WTC11 (cell line): Measurements from ENCODE around the gene LAS1L. TPM values are rescaled to one million over a fixed set of nuclear protein-coding genes. Genes with fewer than 3 reads are reported as not detected.
"Not testable (repeated sequence)": the region's sequence is repeated elsewhere in the genome, so short reads cannot be mapped to it uniquely, and the experiment has no call there.

Experiments
- ATAC-seq: fragments of 200-7000 bp; cut with Tn5 transposase; 2 replicates; pipeline ENCODE4 v1.10.0; 2021; ENCODE audit warnings: mild to moderate bottlenecking, moderate library complexity
- CTCF ChIA-PET: fragments of 300-600 bp; sonication (Branson Sonifier 250); formaldehyde crosslinking; loops from one replicate; lab custom pipeline; 2021; ENCODE audit warnings: antibody characterized with exemption; lab: Charles Lee
- POLR2A ChIA-PET: fragments of 350-600 bp; sonication (Branson Sonifier 250); formaldehyde crosslinking; loops from one replicate; lab custom pipeline; 2021; ENCODE audit warnings: antibody characterized with exemption; lab: Charles Lee
- DNase-seq: peaks from one replicate; pipeline ENCODE4 v3.0.0; 2021; ENCODE audit warnings: low spot score
- H3K27ac Mint-ChIP-seq: 2 replicates; pipeline ENCODE4 v1.8.0; 2021; ENCODE audit warnings: mixed read lengths
- H3K27me3 Mint-ChIP-seq: 2 replicates; pipeline ENCODE4 v1.8.0; 2021; ENCODE audit warnings: low read depth, mild to moderate bottlenecking, moderate library complexity, mixed read lengths
- H3K36me3 Mint-ChIP-seq: 2 replicates; pipeline ENCODE4 v1.8.0; 2021; ENCODE audit warnings: mixed read lengths
- H3K4me1 Mint-ChIP-seq: 2 replicates; pipeline ENCODE4 v1.8.0; 2022; ENCODE audit warnings: mixed read lengths
- H3K4me3 Mint-ChIP-seq: 2 replicates; pipeline ENCODE4 v1.8.0; 2021; ENCODE audit warnings: mild to moderate bottlenecking, moderate library complexity, mixed read lengths
- H3K9me3 Mint-ChIP-seq: 2 replicates; pipeline ENCODE4 v1.8.0; 2021; ENCODE audit warnings: mixed read lengths
- ATF3 ChIP-seq: sonication (generic); formaldehyde crosslinking; conservative IDR thresholded peaks from 2 replicates; pipeline ENCODE4 v1.8.1; 2022; ENCODE audit warnings: mild to moderate bottlenecking, missing genetic modification reagents
- ATF6 ChIP-seq: sonication (generic); formaldehyde crosslinking; IDR thresholded peaks from 2 replicates; pipeline ENCODE4 v1.8.1; 2023; ENCODE audit warnings: mild to moderate bottlenecking, missing genetic modification reagents
- CBFB ChIP-seq: sonication (generic); formaldehyde crosslinking; IDR thresholded peaks from 2 replicates; pipeline ENCODE4 v1.8.1; 2022; ENCODE audit warnings: mild to moderate bottlenecking, low read depth, missing genetic modification reagents
- CREB1 ChIP-seq: sonication (generic); formaldehyde crosslinking; IDR thresholded peaks from 2 replicates; pipeline ENCODE4 v1.8.0; 2023; ENCODE audit warnings: mild to moderate bottlenecking, missing genetic modification reagents
- CTCF ChIP-seq: fragments of 200-600 bp; IDR thresholded peaks from 2 replicates; pipeline ENCODE4 v1.8.0; 2022; ENCODE audit warnings: antibody characterized with exemption
- ELF4 ChIP-seq: sonication (generic); formaldehyde crosslinking; IDR thresholded peaks from 2 replicates; pipeline ENCODE4 v1.8.1; 2022; ENCODE audit warnings: low read depth, mild to moderate bottlenecking, moderate library complexity, missing genetic modification reagents
- FOXJ3 ChIP-seq: sonication (generic); formaldehyde crosslinking; IDR thresholded peaks from 2 replicates; pipeline ENCODE4 v1.9.0; 2021; ENCODE audit warnings: missing genetic modification reagents, mild to moderate bottlenecking, borderline replicate concordance
- GABPB1 ChIP-seq: sonication (generic); formaldehyde crosslinking; IDR thresholded peaks from 2 replicates; pipeline ENCODE4 v1.8.1; 2023; ENCODE audit warnings: mild to moderate bottlenecking, missing genetic modification reagents
- GRHL2 ChIP-seq: fragments of 250-450 bp; sonication (Bioruptor Pico); IDR thresholded peaks from 2 replicates; pipeline ENCODE4 v1.8.0; 2022; ENCODE audit warnings: mild to moderate bottlenecking, moderate library complexity; ENCODE audit not compliant: insufficient replicate concordance, severe bottlenecking
- HMGA2 ChIP-seq: fragments of 250-450 bp; sonication (Bioruptor Pico); IDR thresholded peaks from 2 replicates; pipeline ENCODE4 v1.4.0; 2021; ENCODE audit warnings: mild to moderate bottlenecking, moderate library complexity
- IRF1 ChIP-seq: sonication (generic); formaldehyde crosslinking; IDR thresholded peaks from 2 replicates; pipeline ENCODE4 v1.8.0; 2023; ENCODE audit warnings: missing genetic modification reagents
- KAT7 ChIP-seq: sonication (generic); formaldehyde crosslinking; IDR thresholded peaks from 2 replicates; pipeline ENCODE4 v1.8.1; 2023; ENCODE audit warnings: missing genetic modification reagents, mild to moderate bottlenecking, borderline replicate concordance
- NR1H2 ChIP-seq: sonication (generic); formaldehyde crosslinking; IDR thresholded peaks from 2 replicates; pipeline ENCODE4 v1.9.0; 2021; ENCODE audit warnings: mild to moderate bottlenecking, moderate library complexity, missing genetic modification reagents
- OVOL2 ChIP-seq: fragments of 250-450 bp; sonication (Bioruptor Pico); IDR thresholded peaks from 2 replicates; pipeline ENCODE4 v1.9.0; 2021; ENCODE audit warnings: mild to moderate bottlenecking, borderline replicate concordance
- SMAD4 ChIP-seq: sonication (generic); formaldehyde crosslinking; IDR thresholded peaks from 2 replicates; pipeline ENCODE4 v1.8.0; 2022; ENCODE audit warnings: mild to moderate bottlenecking, missing genetic modification reagents
- TEAD1 ChIP-seq: sonication (generic); formaldehyde crosslinking; IDR thresholded peaks from 2 replicates; pipeline ENCODE4 v1.8.0; 2022; ENCODE audit warnings: mild to moderate bottlenecking, missing genetic modification reagents
- ZMAT4 ChIP-seq: fragments of 250-450 bp; sonication (Bioruptor Pico); IDR thresholded peaks from 2 replicates; pipeline ENCODE4 v1.9.0; 2021; ENCODE audit warnings: mild to moderate bottlenecking
- ZNF121 ChIP-seq: sonication (generic); formaldehyde crosslinking; IDR thresholded peaks from 2 replicates; pipeline ENCODE4 v1.8.0; 2023; ENCODE audit warnings: missing genetic modification reagents
- ZNF138 ChIP-seq: sonication (generic); formaldehyde crosslinking; conservative IDR thresholded peaks from 2 replicates; pipeline ENCODE4 v1.8.1; 2022; ENCODE audit warnings: mild to moderate bottlenecking, moderate library complexity, missing genetic modification reagents
- ZNF263 ChIP-seq: sonication (generic); formaldehyde crosslinking; IDR thresholded peaks from 2 replicates; pipeline ENCODE4 v1.8.1; 2022; ENCODE audit warnings: low read depth, mild to moderate bottlenecking, moderate library complexity, missing genetic modification reagents
- ZNF532 ChIP-seq: fragments of 250-450 bp; sonication (Bioruptor Pico); IDR thresholded peaks from 2 replicates; pipeline ENCODE4 v1.9.0; 2021; ENCODE audit warnings: mild to moderate bottlenecking, borderline replicate concordance
- ZNF671 ChIP-seq: fragments of 250-450 bp; sonication (Bioruptor Pico); IDR thresholded peaks from 2 replicates; pipeline ENCODE4 v1.8.0; 2021; ENCODE audit warnings: mild to moderate bottlenecking
- total RNA-seq: library from RNA; stranded (reverse); gene quantifications from 3 replicates; pipeline ENCODE4 v1.2.3, GENCODE V29; 2021

The LAS1L gene
- total RNA-seq, 1 experiment from 2014 or later = 65.1 TPM

- ChIA-PET CTCF (no interaction called here), POLR2A (interaction anchor here (0.6 kb wide), 1 partner anchor 59 kb away, joined by 7 read pairs; no protein-coding TSS in a partner anchor)
- ATAC-seq = peak; percentile 85
- peak overlapping the region; percentile 13; the same call in 1 of the 2 replicates for H3K4me3 Mint-ChIP-seq
- H3K27ac Mint-ChIP-seq = peak overlapping the region; percentile 53
- TF ChIP-seq TEAD1 (CRISPR knock-in tag) (no peak), GRHL2 (CRISPR knock-in tag) (no peak), ZNF138 (no peak), ATF3 (CRISPR knock-in tag) (no peak), ZNF263 (no peak), FOXJ3 (CRISPR knock-in tag) (no peak), KAT7 (no peak), ZNF532 (CRISPR knock-in tag) (no peak), ZNF121 (CRISPR knock-in tag) (no peak)
- peaks cover 30% of the 10 kb centered on the region for H3K4me1 Mint-ChIP-seq
- H3K36me3 Mint-ChIP-seq = peaks cover 5% of the 10 kb centered on the region
- no peaks in the 10 kb centered on the region for H3K27me3 Mint-ChIP-seq
- DNase-seq = no peak
- H3K9me3 Mint-ChIP-seq = peaks cover 4% of the 10 kb centered on the region
Measured at GRCh38 chrX:65480960-65481359, 53.6 kb downstream of the LAS1L start.

- POLR2A ChIA-PET, H3K27ac Mint-ChIP-seq, CTCF ChIA-PET, DNase-seq, H3K4me3 Mint-ChIP-seq, H3K27me3 Mint-ChIP-seq, ATAC-seq: not testable (repeated sequence)
- Mint-ChIP-seq H3K36me3 (peaks cover 11% of the 10 kb centered on the region), H3K9me3 (peaks cover 12% of the 10 kb centered on the region), H3K4me1 (peaks cover 24% of the 10 kb centered on the region)
Measured at GRCh38 chrX:65479102-65479501, 55.5 kb downstream of the LAS1L start.

GRCh38 chrX:65476564-65476963 lies 58.0 kb downstream of the LAS1L start:
- POLR2A ChIA-PET = no interaction called here

More at GRCh38 chrX:65476564-65476963, 58.0 kb downstream of the LAS1L start:
- Mint-ChIP-seq H3K36me3 (peaks cover 11% of the 10 kb centered on the region), H3K9me3 (peaks cover 12% of the 10 kb centered on the region), H3K4me3 (no peak overlapping the region), H3K27ac (no peak overlapping the region), H3K27me3 (no peaks in the 10 kb centered on the region), H3K4me1 (peaks cover 11% of the 10 kb centered on the region)
- ATAC-seq (no peak), DNase-seq (no peak)
- CTCF ChIA-PET = no interaction called here
- TF ChIP-seq CREB1 (CRISPR knock-in tag) (no peak), HMGA2 (no peak), IRF1 (CRISPR knock-in tag) (no peak), GABPB1 (CRISPR knock-in tag) (no peak), SMAD4 (CRISPR knock-in tag) (no peak), OVOL2 (CRISPR knock-in tag) (no peak), ZNF671 (CRISPR knock-in tag) (no peak), ZMAT4 (no peak), GRHL2 (CRISPR knock-in tag) (no peak), ZNF263 (no peak), CBFB (CRISPR knock-in tag) (no peak), CTCF (no peak), ATF6 (CRISPR knock-in tag) (no peak), ATF3 (CRISPR knock-in tag) (no peak), ELF4 (CRISPR knock-in tag) (no peak), NR1H2 (CRISPR knock-in tag) (no peak)
